ENCODE data around the gene BLNK.

Gene BLNK

DNA sequence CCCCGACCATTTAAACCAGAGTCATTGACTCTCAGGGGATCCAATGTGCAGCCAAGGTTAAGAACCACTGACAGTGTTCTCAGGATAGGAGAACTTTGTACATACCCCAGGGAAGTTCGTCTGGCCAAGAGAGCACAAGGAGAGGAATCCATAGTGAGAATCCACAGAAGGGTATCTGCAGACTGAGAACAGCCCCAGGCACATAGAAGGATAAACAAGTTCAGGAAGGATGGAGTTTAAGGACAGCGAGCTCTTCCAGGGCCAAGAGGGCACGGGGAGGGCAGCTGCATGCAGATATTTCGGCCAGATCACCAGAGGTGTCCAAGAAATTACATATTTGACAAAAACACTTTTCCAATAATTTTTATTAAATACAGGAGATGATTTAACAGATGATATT, 16.4 kb downstream of the BLNK start:
- CTCF ChIA-PET: interaction anchor here (0.7 to 0.8 kb wide), 2 partner anchors 12 to 25 kb away, joined by 3 to 6 read pairs; no protein-coding TSS in a partner anchor
- TF ChIP-seq ELF4 (IDR thresholded peaks at IDR 0.05) (no peak), SUZ12 (IDR thresholded peaks at IDR 0.05) (no peak)
- no peak for DNase-seq (ENCODE audit: extremely low spot score)
- POLR2A ChIA-PET: no interaction called here

DNA sequence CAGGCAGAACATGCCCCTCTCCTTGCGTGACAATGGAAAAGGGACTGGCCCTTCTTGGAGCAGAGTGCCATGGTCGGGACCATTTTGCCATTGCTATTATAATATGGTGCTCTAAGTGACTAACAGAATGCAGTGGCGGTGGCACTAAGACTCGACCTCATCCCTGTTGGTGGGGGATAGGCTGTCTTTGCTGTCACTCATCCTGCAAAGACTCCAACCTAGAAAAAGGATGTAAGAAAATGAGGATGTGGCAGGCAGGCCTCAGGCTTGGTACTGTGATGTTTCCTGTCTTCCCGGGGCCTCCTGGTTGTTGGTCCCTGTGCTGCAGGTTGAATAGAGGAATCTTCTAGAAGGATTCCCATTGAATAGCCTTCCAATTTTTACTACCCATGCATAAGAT, 18.6 kb downstream of the BLNK start:
- no peak for TF ChIP-seq SUZ12 (IDR thresholded peaks at IDR 0.05)
- TF ChIP-seq, protein P1, sequence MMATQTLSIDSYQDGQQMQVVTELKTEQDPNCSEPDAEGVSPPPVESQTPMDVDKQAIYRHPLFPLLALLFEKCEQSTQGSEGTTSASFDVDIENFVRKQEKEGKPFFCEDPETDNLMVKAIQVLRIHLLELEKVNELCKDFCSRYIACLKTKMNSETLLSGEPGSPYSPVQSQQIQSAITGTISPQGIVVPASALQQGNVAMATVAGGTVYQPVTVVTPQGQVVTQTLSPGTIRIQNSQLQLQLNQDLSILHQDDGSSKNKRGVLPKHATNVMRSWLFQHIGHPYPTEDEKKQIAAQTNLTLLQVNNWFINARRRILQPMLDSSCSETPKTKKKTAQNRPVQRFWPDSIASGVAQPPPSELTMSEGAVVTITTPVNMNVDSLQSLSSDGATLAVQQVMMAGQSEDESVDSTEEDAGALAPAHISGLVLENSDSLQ (IDR thresholded peaks at IDR 0.05): peak; percentile 52
- no peak for DNase-seq (ENCODE audit: extremely low spot score)
- ChIA-PET CTCF (no interaction called here), POLR2A (no interaction called here)

DNA sequence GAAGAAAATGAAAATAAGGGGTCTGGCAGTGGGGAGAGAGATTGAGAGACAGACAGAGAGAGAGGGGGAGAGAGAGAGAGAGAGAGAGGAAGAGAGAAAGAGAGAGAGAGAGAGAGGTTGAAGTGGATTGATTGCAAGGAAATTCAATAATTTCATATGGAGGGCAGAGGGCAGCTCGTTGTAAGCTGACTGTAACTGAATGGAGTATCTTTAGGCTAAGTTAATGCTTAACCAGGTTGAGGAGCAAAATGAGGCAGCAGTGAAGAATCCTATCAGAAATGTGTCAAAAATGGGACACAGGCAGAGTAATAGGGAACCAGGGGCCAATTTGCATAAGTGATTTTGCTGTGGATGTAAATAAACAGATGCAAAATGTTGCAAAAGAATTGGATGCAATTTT, 21.0 kb downstream of the BLNK start:
- DNase-seq (ENCODE audit: extremely low spot score): no peak
- CTCF ChIA-PET: interaction anchor here (1.9 kb wide), 1 partner anchor 20 kb away, joined by 5 read pairs; no protein-coding TSS in a partner anchor
- no peak for TF ChIP-seq ZNF384 (IDR thresholded peaks at IDR 0.05)
- no peak for TF ChIP-seq LEF1 (IDR thresholded peaks at IDR 0.05; ENCODE audit: borderline replicate concordance)
- POLR2A ChIA-PET: no interaction called here

DNA sequence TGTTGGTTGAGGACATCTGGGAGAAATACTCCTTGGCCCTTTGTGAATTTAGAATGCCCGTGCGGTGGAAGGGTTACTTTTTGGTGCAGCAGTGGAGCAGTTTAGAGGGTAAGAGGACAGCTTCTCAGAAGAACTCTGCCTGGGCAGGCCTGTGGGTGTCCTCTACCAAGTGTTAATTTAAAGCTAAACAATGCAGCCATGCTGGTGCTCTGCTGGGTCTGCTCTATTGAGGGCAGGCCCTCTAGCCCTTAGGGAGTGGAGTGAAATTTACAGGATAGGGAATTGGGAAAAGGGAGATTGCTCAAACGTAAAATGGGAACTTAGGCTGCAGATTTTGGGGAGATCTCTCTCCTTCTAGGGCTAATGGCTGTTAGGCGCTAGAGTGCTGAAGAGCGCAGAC, 22.1 kb downstream of the BLNK start:
- ChIA-PET POLR2A (no interaction called here), CTCF (interaction anchor here (1.9 kb wide), 1 partner anchor 19 kb away, joined by 5 read pairs; no protein-coding TSS in a partner anchor)
- no peak for DNase-seq (ENCODE audit: extremely low spot score)
- TF ChIP-seq ZNF384 (IDR thresholded peaks at IDR 0.05): no peak
- no peak for TF ChIP-seq FOXA1 (IDR thresholded peaks at IDR 0.05)
- no peak for TF ChIP-seq SP1 (IDR thresholded peaks at IDR 0.05)
- no peak for TF ChIP-seq FOXK2 (IDR thresholded peaks at IDR 0.05)
- no peak for TF ChIP-seq CTBP1 (IDR thresholded peaks at IDR 0.05; ENCODE audit: borderline replicate concordance)
- TF ChIP-seq NFRKB (IDR thresholded peaks at IDR 0.05): no peak
- no peak for TF ChIP-seq HDGF (IDR thresholded peaks at IDR 0.05; ENCODE audit: borderline replicate concordance)
- TF ChIP-seq BHLHE40 (IDR thresholded peaks at IDR 0.05; ENCODE audit: borderline replicate concordance): no peak
- no peak for TF ChIP-seq LEF1 (IDR thresholded peaks at IDR 0.05; ENCODE audit: borderline replicate concordance)
- TF ChIP-seq, protein P1 (IDR thresholded peaks at IDR 0.05): no peak
- TF ChIP-seq ELF4 (IDR thresholded peaks at IDR 0.05): no peak
- TF ChIP-seq FOXM1 (IDR thresholded peaks at IDR 0.05; ENCODE audit: borderline replicate concordance): no peak
- no peak for TF ChIP-seq SUZ12 (IDR thresholded peaks at IDR 0.05)
- TF ChIP-seq L3MBTL2 (conservative IDR thresholded peaks at IDR 0.05): no peak
- no peak for TF ChIP-seq TARDBP (IDR thresholded peaks at IDR 0.05)

DNA sequence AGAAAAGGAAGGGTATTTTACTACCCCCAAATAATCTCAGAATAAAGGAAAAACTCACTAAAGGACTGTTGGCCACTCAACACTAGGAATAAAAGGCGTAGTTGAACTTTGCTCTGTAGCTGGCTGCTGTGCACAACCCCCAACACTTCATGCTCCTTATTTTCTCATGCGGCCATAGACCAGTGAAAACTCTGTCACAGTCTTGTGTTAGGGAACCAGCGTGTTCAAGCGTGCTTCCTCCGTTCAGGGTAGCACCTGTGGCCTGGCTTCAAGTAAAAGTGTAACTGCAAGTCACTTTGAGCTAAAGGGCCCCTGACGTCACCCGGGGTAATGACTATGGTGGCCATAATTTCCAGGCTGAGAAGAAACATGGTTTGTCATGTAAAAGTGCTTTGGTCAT, 27.0 kb downstream of the BLNK start:
- TF ChIP-seq ARNT (IDR thresholded peaks at IDR 0.05): no peak
- TF ChIP-seq TARDBP (IDR thresholded peaks at IDR 0.05): no peak
- TF ChIP-seq FOXM1 (IDR thresholded peaks at IDR 0.05; ENCODE audit: borderline replicate concordance): no peak
- TF ChIP-seq FOXK2 (IDR thresholded peaks at IDR 0.05): no peak
- TF ChIP-seq LEF1 (IDR thresholded peaks at IDR 0.05; ENCODE audit: borderline replicate concordance): no peak
- no peak for TF ChIP-seq NFRKB (IDR thresholded peaks at IDR 0.05)
- no peak for TF ChIP-seq ZNF384 (IDR thresholded peaks at IDR 0.05)
- no peak for DNase-seq (ENCODE audit: extremely low spot score)
- ChIA-PET CTCF (no interaction called here), POLR2A (no interaction called here)

DNA sequence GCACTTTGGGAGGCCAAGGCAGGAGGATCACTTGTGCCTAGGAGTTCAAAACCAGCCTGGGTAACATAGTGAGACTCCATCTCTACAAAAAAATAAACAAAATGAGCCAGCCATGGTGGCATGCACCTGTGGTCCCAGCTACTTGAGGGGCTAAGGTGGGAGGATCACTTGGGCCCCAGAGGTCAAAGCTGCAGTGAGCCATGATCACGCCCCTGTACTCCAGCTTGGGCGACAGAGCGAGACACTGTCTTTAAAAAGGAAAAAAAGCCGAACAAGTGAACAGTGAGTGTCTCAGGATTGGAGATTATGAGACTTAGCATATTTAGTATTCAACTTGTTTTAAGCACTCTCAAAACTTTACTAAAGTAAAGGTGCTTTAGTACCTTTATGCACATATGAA, 28.1 kb downstream of the BLNK start:
- TF ChIP-seq CTBP1 (IDR thresholded peaks at IDR 0.05; ENCODE audit: borderline replicate concordance) (no peak), ARNT (IDR thresholded peaks at IDR 0.05) (no peak), SUZ12 (IDR thresholded peaks at IDR 0.05) (no peak), FOXK2 (IDR thresholded peaks at IDR 0.05) (no peak), LEF1 (IDR thresholded peaks at IDR 0.05; ENCODE audit: borderline replicate concordance) (no peak), ZNF384 (IDR thresholded peaks at IDR 0.05) (no peak), HDGF (IDR thresholded peaks at IDR 0.05; ENCODE audit: borderline replicate concordance) (no peak), SP1 (IDR thresholded peaks at IDR 0.05) (no peak)
- TF ChIP-seq, protein P1 (IDR thresholded peaks at IDR 0.05): no peak
- CTCF ChIA-PET: no interaction called here
- no peak for DNase-seq (ENCODE audit: extremely low spot score)
- POLR2A ChIA-PET: no interaction called here

DNA sequence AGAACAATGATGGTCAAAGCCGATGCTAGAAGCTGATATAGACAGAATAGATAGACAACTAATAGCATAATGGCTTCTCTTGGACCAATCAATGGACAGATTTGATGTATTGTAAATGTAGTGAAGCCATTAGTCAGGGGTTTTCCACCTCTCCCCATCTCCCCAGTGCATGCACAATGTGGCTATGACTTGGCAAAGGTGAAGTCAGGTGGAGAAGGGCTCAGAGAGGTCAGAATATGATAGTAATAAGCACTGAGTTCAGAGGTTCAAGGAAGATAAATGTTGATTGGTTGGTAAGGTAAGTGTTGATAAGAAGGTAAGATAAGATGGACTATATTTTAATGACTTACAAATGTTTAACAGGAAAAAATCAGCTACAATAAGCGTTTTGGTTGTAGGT, 28.5 kb downstream of the BLNK start:
- CTCF ChIA-PET: no interaction called here
- POLR2A ChIA-PET: no interaction called here
- TF ChIP-seq ARNT (IDR thresholded peaks at IDR 0.05) (no peak), CTBP1 (IDR thresholded peaks at IDR 0.05; ENCODE audit: borderline replicate concordance) (no peak), L3MBTL2 (conservative IDR thresholded peaks at IDR 0.05) (no peak), SUZ12 (IDR thresholded peaks at IDR 0.05) (no peak), NFRKB (IDR thresholded peaks at IDR 0.05) (no peak), HDGF (IDR thresholded peaks at IDR 0.05; ENCODE audit: borderline replicate concordance) (no peak), ZNF384 (IDR thresholded peaks at IDR 0.05) (no peak), TARDBP (IDR thresholded peaks at IDR 0.05) (no peak), ELF4 (IDR thresholded peaks at IDR 0.05) (no peak), FOXA1 (IDR thresholded peaks at IDR 0.05) (no peak), FOXK2 (IDR thresholded peaks at IDR 0.05) (no peak), FOXM1 (IDR thresholded peaks at IDR 0.05; ENCODE audit: borderline replicate concordance) (no peak), SP1 (IDR thresholded peaks at IDR 0.05) (no peak)
- TF ChIP-seq, protein P1 (IDR thresholded peaks at IDR 0.05): no peak
- DNase-seq (ENCODE audit: extremely low spot score): no peak
